HepG2 (cell line): ENCODE results near the gene WNT10A. TPM values are rescaled to one million over a fixed set of nuclear protein-coding genes. Genes with fewer than 3 reads are reported as not detected.

Experiments
- BORCS8-MEF2B ChIP-seq: sonication (generic); formaldehyde crosslinking; IDR thresholded peaks from 2 replicates; pipeline ENCODE4 v1.8.0; 2022; ENCODE audit warnings: mild to moderate bottlenecking, missing genetic modification reagents
- FOXC1 ChIP-seq: sonication (generic); formaldehyde crosslinking; IDR thresholded peaks from 2 replicates; pipeline ENCODE4 v1.8.0; 2022; ENCODE audit warnings: mild to moderate bottlenecking, missing genetic modification reagents, borderline replicate concordance
- GATAD1 ChIP-seq: IDR thresholded peaks from 2 replicates; pipeline ENCODE4 v1.6.1; 2016; ENCODE audit warnings: missing genetic modification reagents, missing compliant biosample characterization
- HDAC1 ChIP-seq: sonication (generic); formaldehyde crosslinking; IDR thresholded peaks from 2 replicates; pipeline ENCODE4 v1.5.1; 2020; ENCODE audit warnings: mild to moderate bottlenecking, missing genetic modification reagents
- IRF9 ChIP-seq: sonication (generic); formaldehyde crosslinking; IDR thresholded peaks from 2 replicates; pipeline ENCODE4 v1.8.0; 2022; ENCODE audit warnings: missing genetic modification reagents, mild to moderate bottlenecking, borderline replicate concordance
- KAT7 ChIP-seq: IDR thresholded peaks from 2 replicates; pipeline ENCODE4 v1.6.1; 2018; ENCODE audit warnings: borderline replicate concordance, missing compliant biosample characterization
- NFE2L1 ChIP-seq: sonication (generic); formaldehyde crosslinking; IDR thresholded peaks from 2 replicates; pipeline ENCODE4 v1.4.0; 2020; ENCODE audit warnings: missing genetic modification reagents, mild to moderate bottlenecking, borderline replicate concordance
- RBM22 ChIP-seq: fragments of 200-400 bp; formaldehyde crosslinking; optimal IDR thresholded peaks from 2 replicates; pipeline ENCODE3; 2017; ENCODE audit warnings: mild to moderate bottlenecking, low read length, moderate library complexity
- RFXAP ChIP-seq: sonication (generic); formaldehyde crosslinking; IDR thresholded peaks from 2 replicates; pipeline ENCODE4 v1.4.0; 2020; ENCODE audit warnings: missing genetic modification reagents, borderline replicate concordance
- TBX2 ChIP-seq: sonication (generic); formaldehyde crosslinking; IDR thresholded peaks from 2 replicates; pipeline ENCODE4 v1.5.0; 2020; ENCODE audit warnings: missing genetic modification reagents, mild to moderate bottlenecking, borderline replicate concordance
- TOPORS ChIP-seq: sonication (generic); formaldehyde crosslinking; IDR thresholded peaks from 2 replicates; pipeline ENCODE4 v1.8.0; 2023; ENCODE audit warnings: mild to moderate bottlenecking, missing genetic modification reagents
- ZFP90 ChIP-seq: sonication (generic); formaldehyde crosslinking; IDR thresholded peaks from 2 replicates; pipeline ENCODE4 v1.8.0; 2022; ENCODE audit warnings: missing genetic modification reagents, mild to moderate bottlenecking, inconsistent platforms, borderline replicate concordance
- ZNF121 ChIP-seq: sonication (generic); formaldehyde crosslinking; IDR thresholded peaks from 2 replicates; pipeline ENCODE4 v1.5.0; 2020; ENCODE audit warnings: mild to moderate bottlenecking, missing genetic modification reagents
- ZNF296 ChIP-seq: sonication (generic); formaldehyde crosslinking; conservative IDR thresholded peaks from 2 replicates; pipeline ENCODE4 v1.5.0; 2020; ENCODE audit warnings: mild to moderate bottlenecking, missing genetic modification reagents
- ZNF34 ChIP-seq: sonication (generic); formaldehyde crosslinking; IDR thresholded peaks from 2 replicates; pipeline ENCODE4 v1.4.0; 2020; ENCODE audit warnings: mild to moderate bottlenecking, missing genetic modification reagents, borderline replicate concordance
- ZNF383 ChIP-seq: sonication (generic); formaldehyde crosslinking; IDR thresholded peaks from 2 replicates; pipeline ENCODE4 v1.4.0; 2020; ENCODE audit warnings: missing genetic modification reagents, mild to moderate bottlenecking, borderline replicate concordance
- ZNF543 ChIP-seq: sonication (generic); formaldehyde crosslinking; IDR thresholded peaks from 2 replicates; pipeline ENCODE4 v1.4.0; 2020; ENCODE audit warnings: mild to moderate bottlenecking, missing genetic modification reagents
- ZNF570 ChIP-seq: sonication (generic); formaldehyde crosslinking; IDR thresholded peaks from 2 replicates; pipeline ENCODE4 v1.4.0; 2020; ENCODE audit warnings: mild to moderate bottlenecking, missing genetic modification reagents, borderline replicate concordance
- ZNF775 ChIP-seq: sonication (generic); formaldehyde crosslinking; IDR thresholded peaks from 2 replicates; pipeline ENCODE4 v1.4.0; 2020; ENCODE audit warnings: missing genetic modification reagents, mild to moderate bottlenecking, moderate library complexity, borderline replicate concordance
- polyA plus RNA-seq, 8 experiments: library from polyadenylated mRNA; depleted of rRNA in 3 of 8; stranded (reverse) in 7 of 8; unstranded in 1 of 8; fragments of >200 nt; fragmentation: Illumina TruSeq in 4 of 8; extraction: Trizol in 4 of 8; gene quantifications; 2 replicates each; pipeline versions ENCODE4 v1.2.1 to v1.2.3, GENCODE V29; 2011 to 2016; ENCODE audit warnings: low read depth in 4 of 8, missing spikeins in 1 of 8, mixed read lengths in 1 of 8; ENCODE audit not compliant: insufficient read depth in 1 of 8
- total RNA-seq, 5 experiments: library from RNA; depleted of rRNA; stranded (reverse); fragments of >200 nt; fragmentation: Illumina TruSeq; extraction: Trizol; gene quantifications; 2 replicates each; pipeline ENCODE4 v1.2.3, GENCODE V29; 2016; ENCODE audit warnings: low read depth in 1 of 5
- TF ChIP-seq, protein P1 (sequence below): IDR thresholded peaks from 2 replicates; pipeline ENCODE4 v1.6.1; 2016; ENCODE audit warnings: low read depth, control low read depth
- TF ChIP-seq, protein P2 (sequence below): sonication (generic); formaldehyde crosslinking; IDR thresholded peaks from 2 replicates; pipeline ENCODE4 v1.4.0; 2020; ENCODE audit warnings: missing genetic modification reagents
- TF ChIP-seq, protein P3 (sequence below): sonication (generic); formaldehyde crosslinking; IDR thresholded peaks from 2 replicates; pipeline ENCODE4 v1.8.1; 2022; ENCODE audit warnings: low read depth, mild to moderate bottlenecking, missing genetic modification reagents

WNT10A gene
- total and polyA plus RNA-seq, 2 of the 13 experiments (the other 11 are each of a cell fraction or from before 2014, with no cell fraction given), result 0.03 TPM; not detected in 1

DNA sequence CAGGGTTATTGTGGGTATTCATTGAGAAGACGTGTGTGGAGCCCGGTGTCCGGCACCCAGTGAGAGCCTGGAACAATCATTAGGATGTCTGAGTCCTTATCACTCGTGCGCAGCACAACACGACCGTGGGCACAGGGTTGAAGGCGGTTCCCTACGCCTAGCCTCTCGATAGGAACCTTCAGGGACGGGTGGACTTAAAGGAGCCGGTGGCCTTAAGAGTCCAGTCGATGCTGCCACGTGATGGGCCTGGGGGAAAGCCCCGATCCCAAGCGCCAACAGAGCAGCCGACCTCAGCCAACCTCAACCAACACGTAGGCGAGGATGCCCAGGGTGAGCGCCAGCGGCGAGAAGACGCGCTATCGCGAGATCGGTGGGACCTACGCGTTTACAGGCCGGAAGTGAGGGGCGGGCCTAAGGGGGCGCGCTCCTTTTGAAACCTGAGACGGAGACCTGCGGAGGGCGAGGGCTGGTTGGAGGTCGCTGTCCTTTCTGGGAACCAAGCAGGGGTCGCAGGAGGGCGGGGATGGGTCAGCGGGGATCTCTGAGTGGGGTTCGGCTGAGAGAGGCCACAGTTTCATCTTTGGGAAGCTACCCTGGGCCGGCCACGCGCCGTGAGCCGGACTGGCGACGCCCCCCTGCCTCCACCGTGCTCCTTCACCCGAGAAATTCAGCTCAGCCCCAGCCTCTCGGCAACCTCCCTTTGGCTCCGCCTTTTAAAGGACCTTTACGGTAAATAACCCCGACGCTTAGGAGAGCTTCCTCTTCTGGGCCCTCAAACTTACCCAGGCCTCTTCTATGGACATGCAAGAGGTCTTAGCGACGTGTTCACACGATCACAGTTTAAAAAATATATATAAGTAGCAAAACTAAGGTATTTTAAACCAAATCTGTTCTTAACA, 28.3 kb downstream of the WNT10A start (continued):
- TF ChIP-seq ZFP90 (CRISPR knock-in tag) (peak; percentile 73; the same call in 1 of the 2 replicates), BORCS8-MEF2B (CRISPR knock-in tag) (peak; percentile 99), RBM22 (no peak), GATAD1 (peak; percentile 94), TOPORS (peak; percentile 54), IRF9 (CRISPR knock-in tag) (peak; percentile 99), ZNF34 (0 out of 2 replicates have a peak, but pooled peaks have one; percentile 72), RFXAP (CRISPR knock-in tag) (peak; percentile 46; the same call in 1 of the 2 replicates), ZNF296 (CRISPR knock-in tag) (peak; percentile 84), ZNF121 (CRISPR knock-in tag) (no peak), TBX2 (CRISPR knock-in tag) (peak; percentile 94), FOXC1 (peak; percentile 88), HDAC1 (peak; percentile 98), ZNF383 (CRISPR knock-in tag) (peak; percentile 55; the same call in 1 of the 2 replicates), ZNF543 (peak; percentile 86; the same call in 1 of the 2 replicates), ZNF570 (CRISPR knock-in tag) (no peak), KAT7 (CRISPR knock-in tag) (peak; percentile 86; the same call in 1 of the 2 replicates), ZNF775 (CRISPR knock-in tag) (0 out of 2 replicates have a peak, but pooled peaks have one; percentile 73), NFE2L1 (peak; percentile 95; the same call in 1 of the 2 replicates)
- TF ChIP-seq, protein P1, sequence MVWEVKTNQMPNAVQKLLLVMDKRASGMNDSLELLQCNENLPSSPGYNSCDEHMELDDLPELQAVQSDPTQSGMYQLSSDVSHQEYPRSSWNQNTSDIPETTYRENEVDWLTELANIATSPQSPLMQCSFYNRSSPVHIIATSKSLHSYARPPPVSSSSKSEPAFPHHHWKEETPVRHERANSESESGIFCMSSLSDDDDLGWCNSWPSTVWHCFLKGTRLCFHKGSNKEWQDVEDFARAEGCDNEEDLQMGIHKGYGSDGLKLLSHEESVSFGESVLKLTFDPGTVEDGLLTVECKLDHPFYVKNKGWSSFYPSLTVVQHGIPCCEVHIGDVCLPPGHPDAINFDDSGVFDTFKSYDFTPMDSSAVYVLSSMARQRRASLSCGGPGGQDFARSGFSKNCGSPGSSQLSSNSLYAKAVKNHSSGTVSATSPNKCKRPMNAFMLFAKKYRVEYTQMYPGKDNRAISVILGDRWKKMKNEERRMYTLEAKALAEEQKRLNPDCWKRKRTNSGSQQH (CRISPR knock-in tag), result peak; percentile 92; the same call in 1 of the 2 replicates
- TF ChIP-seq, protein P2, sequence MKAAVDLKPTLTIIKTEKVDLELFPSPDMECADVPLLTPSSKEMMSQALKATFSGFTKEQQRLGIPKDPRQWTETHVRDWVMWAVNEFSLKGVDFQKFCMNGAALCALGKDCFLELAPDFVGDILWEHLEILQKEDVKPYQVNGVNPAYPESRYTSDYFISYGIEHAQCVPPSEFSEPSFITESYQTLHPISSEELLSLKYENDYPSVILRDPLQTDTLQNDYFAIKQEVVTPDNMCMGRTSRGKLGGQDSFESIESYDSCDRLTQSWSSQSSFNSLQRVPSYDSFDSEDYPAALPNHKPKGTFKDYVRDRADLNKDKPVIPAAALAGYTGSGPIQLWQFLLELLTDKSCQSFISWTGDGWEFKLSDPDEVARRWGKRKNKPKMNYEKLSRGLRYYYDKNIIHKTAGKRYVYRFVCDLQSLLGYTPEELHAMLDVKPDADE (CRISPR knock-in tag), result no peak; the same call in 1 of the 2 replicates
- TF ChIP-seq, protein P3, sequence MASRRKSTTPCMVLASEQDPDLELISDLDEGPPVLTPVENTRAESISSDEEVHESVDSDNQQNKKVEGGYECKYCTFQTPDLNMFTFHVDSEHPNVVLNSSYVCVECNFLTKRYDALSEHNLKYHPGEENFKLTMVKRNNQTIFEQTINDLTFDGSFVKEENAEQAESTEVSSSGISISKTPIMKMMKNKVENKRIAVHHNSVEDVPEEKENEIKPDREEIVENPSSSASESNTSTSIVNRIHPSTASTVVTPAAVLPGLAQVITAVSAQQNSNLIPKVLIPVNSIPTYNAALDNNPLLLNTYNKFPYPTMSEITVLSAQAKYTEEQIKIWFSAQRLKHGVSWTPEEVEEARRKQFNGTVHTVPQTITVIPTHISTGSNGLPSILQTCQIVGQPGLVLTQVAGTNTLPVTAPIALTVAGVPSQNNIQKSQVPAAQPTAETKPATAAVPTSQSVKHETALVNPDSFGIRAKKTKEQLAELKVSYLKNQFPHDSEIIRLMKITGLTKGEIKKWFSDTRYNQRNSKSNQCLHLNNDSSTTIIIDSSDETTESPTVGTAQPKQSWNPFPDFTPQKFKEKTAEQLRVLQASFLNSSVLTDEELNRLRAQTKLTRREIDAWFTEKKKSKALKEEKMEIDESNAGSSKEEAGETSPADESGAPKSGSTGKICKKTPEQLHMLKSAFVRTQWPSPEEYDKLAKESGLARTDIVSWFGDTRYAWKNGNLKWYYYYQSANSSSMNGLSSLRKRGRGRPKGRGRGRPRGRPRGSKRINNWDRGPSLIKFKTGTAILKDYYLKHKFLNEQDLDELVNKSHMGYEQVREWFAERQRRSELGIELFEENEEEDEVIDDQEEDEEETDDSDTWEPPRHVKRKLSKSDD (CRISPR knock-in tag), result peak; percentile 95
